ENCODE measurements around the gene CDCP1. TPM values are rescaled to one million over a fixed set of nuclear protein-coding genes. Genes with fewer than 3 reads are reported as not detected.
A peak's percentile ranks its signal among the peaks of the same experiment; 100 is the strongest.

The CDCP1 gene
- polyA plus RNA-seq, 3 donors, result 0.42 to 1.3 (median 0.52) TPM

DNA sequence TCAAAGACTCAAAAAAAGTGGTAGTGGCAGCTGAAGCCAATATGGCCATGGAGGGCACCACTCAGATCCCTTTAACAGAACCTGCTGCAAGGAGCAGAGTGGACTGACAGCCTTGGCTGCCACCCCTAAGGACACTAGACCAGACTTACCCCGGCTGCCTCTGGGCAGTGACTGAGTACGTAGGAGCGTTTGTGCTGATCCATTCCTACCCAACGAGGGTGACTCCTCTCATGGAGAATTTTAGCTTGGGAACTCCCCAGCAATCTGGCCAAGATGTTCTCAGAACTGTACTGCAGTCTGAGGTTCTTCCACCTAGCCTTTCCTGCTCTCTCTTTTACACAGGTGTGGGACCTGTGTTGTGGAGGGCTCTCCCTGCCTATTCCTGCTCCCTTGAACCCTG is 97.9 kb downstream of the CDCP1 start:
- Histone ChIP-seq H3K4me1 (ENCODE audit: control insufficient read depth in 1 of 2, insufficient read depth in 2 of 2, low read length in 2 of 2) (peaks cover 10 to 20% of the 10 kb centered on the region in 2 donors), H3K9me3 (replicated peaks in 1 of 2; ENCODE audit: control insufficient read depth in 1 of 2, insufficient read depth in 1 of 2, low read length in 2 of 2) (no peaks in the 10 kb centered on the region), H3K79me2 (ENCODE audit: insufficient read depth, low read length) (no peaks in the 10 kb centered on the region), H3K4me2 (replicated peaks; ENCODE audit: extremely low read depth, low read length, poor library complexity, severe bottlenecking) (no peak overlapping the region), H3K36me3 (replicated peaks in 1 of 2; ENCODE audit: control insufficient read depth in 1 of 2, insufficient read depth in 2 of 2, low read length in 2 of 2) (no peaks in the 10 kb centered on the region), H3K9ac (ENCODE audit: insufficient read depth, low read length, poor library complexity, severe bottlenecking) (no peak overlapping the region), H3K27me3 (ENCODE audit: control insufficient read depth in 2 of 2, insufficient read depth in 2 of 2, low read length in 2 of 2) (no peaks in the 10 kb centered on the region), H3K27ac (ENCODE audit: low read depth in 1 of 2, low read length in 2 of 2) (no peak overlapping the region), H3K4me3 (replicated peaks in 1 of 3; ENCODE audit: low read depth in 2 of 3, low read length in 3 of 3) (no peak overlapping the region), H4K20me1 (ENCODE audit: insufficient read depth, low read length) (no peaks in the 10 kb centered on the region), H2AFZ (ENCODE audit: insufficient read depth, low read depth, low read length, poor library complexity, severe bottlenecking) (no peak overlapping the region)
- H3K36me3 Mint-ChIP-seq, result no peaks in the 10 kb centered on the region
- H3K27ac Mint-ChIP-seq, result no peak overlapping the region
- DNase-seq, result no peak
- peaks cover 24% of the 10 kb centered on the region for H3K4me1 Mint-ChIP-seq
- H3K4me3 Mint-ChIP-seq, result no peak overlapping the region
- intact Hi-C loops (cut with micrococcal nuclease), result no loop called here
- H3K27me3 Mint-ChIP-seq (ENCODE audit: low read depth in 3 of 3), result peaks cover 0 to 5% (median 4%) of the 10 kb centered on the region in 3 donors
- 100% methylated on average over 3 of the region's 4 CpGs for WGBS (ENCODE audit: insufficient coverage)
- no peaks in the 10 kb centered on the region for H3K9me3 Mint-ChIP-seq
- TF ChIP-seq CTCF (IDR thresholded peaks at IDR 0.05), result no peak

GRCh38 chr3:45043728-45044299 is 102.4 kb downstream of the CDCP1 start:
- no peak for TF ChIP-seq CTCF (IDR thresholded peaks at IDR 0.05)
- 0% methylated on average over 1 of the region's 2 CpGs for WGBS (ENCODE audit: insufficient coverage)
- intact Hi-C loops (cut with micrococcal nuclease), result loop anchor here in 1 of 2 donors (5.0 kb wide), 2 partner anchors 68 to 123 kb away; no protein-coding TSS in a partner anchor
- Mint-ChIP-seq H3K27me3 (ENCODE audit: low read depth in 3 of 3) (peaks cover 0 to 6% (median 3%) of the 10 kb centered on the region in 3 donors), H3K4me1 (peaks cover 41% of the 10 kb centered on the region), H3K9me3 (no peaks in the 10 kb centered on the region), H3K4me3 (no peak overlapping the region), H3K36me3 (no peaks in the 10 kb centered on the region), H3K27ac (peak overlapping the region; percentile 68 to 93 (median 83))
- Histone ChIP-seq H3K4me2 (replicated peaks; ENCODE audit: extremely low read depth, low read length, poor library complexity, severe bottlenecking) (no peak overlapping the region), H3K27ac (ENCODE audit: low read depth in 1 of 2, low read length in 2 of 2) (peak overlapping the region in 1 of 2 donors; percentile 42), H4K20me1 (ENCODE audit: insufficient read depth, low read length) (no peaks in the 10 kb centered on the region), H3K4me3 (replicated peaks in 1 of 3; ENCODE audit: low read depth in 2 of 3, low read length in 3 of 3) (no peak overlapping the region), H2AFZ (ENCODE audit: insufficient read depth, low read depth, low read length, poor library complexity, severe bottlenecking) (no peak overlapping the region), H3K27me3 (ENCODE audit: control insufficient read depth in 2 of 2, insufficient read depth in 2 of 2, low read length in 2 of 2) (no peaks in the 10 kb centered on the region), H3K4me1 (ENCODE audit: control insufficient read depth in 1 of 2, insufficient read depth in 2 of 2, low read length in 2 of 2) (peaks cover 19 to 42% of the 10 kb centered on the region in 2 donors), H3K79me2 (ENCODE audit: insufficient read depth, low read length) (no peaks in the 10 kb centered on the region), H3K9ac (ENCODE audit: insufficient read depth, low read length, poor library complexity, severe bottlenecking) (no peak overlapping the region), H3K36me3 (replicated peaks in 1 of 2; ENCODE audit: control insufficient read depth in 1 of 2, insufficient read depth in 2 of 2, low read length in 2 of 2) (no peaks in the 10 kb centered on the region), H3K9me3 (replicated peaks in 1 of 2; ENCODE audit: control insufficient read depth in 1 of 2, insufficient read depth in 1 of 2, low read length in 2 of 2) (no peaks in the 10 kb centered on the region)
- peak; percentile 63 to 95 (median 89) for DNase-seq
